Measurements from ENCODE around the gene MRPL41. TPM values are rescaled to one million over a fixed set of nuclear protein-coding genes. Genes with fewer than 3 reads are reported as not detected.

Gene MRPL41
- total RNA-seq, 1 donor, result 30.4 TPM

- Histone ChIP-seq H3K4me3 (ENCODE audit: insufficient read depth, low read length) (no peak overlapping the region), H3K27me3 (ENCODE audit: insufficient read depth, low read length) (no peaks in the 10 kb centered on the region), H3K9me3 (ENCODE audit: low read depth, low read length) (no peaks in the 10 kb centered on the region), H3K27ac (ENCODE audit: low read depth, low read length) (no peak overlapping the region), H4K20me1 (ENCODE audit: insufficient read depth, low read length) (peaks cover 9% of the 10 kb centered on the region), H3K36me3 (ENCODE audit: insufficient read depth, low read length) (peaks cover 34% of the 10 kb centered on the region), H2AFZ (ENCODE audit: low read length) (no peak overlapping the region), H3K4me2 (ENCODE audit: insufficient read depth, low read length) (no peak overlapping the region), H3K79me2 (ENCODE audit: insufficient read depth, low read length) (peaks cover 36% of the 10 kb centered on the region), H3K4me1 (ENCODE audit: insufficient read depth, low read length) (peaks cover 11% of the 10 kb centered on the region)
- DNase-seq (ENCODE audit: insufficient read length, low spot score, missing footprints), result peak; percentile 85
- peak; percentile 32 for TF ChIP-seq CTCF (IDR thresholded peaks at IDR 0.05; ENCODE audit: extremely low read depth, low read depth, low read length)
These were observed 30.7 kb downstream of the MRPL41 start for GRCh38 chr9:137582286-137582860.

DNA sequence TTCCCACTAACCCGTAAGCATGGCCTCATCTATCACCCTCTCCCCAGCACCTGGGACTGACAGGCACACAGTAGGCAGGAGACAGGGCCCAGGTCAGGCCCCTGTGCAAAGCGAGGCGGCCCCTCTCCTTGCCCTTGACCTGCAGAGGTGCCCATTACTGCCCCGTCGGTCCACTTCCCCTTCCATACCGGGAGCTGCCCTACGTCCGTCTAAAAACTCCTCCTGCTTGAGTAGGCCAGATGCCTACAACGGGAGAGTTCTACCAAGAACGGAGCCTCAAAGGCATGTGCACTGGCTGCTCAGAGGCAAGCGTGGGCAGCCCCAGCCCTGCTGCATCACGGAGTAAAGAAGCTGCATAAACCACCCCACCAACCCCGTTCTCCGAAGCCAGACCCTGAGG, 31.7 kb downstream of the MRPL41 start:
- peak; percentile 66 for DNase-seq (ENCODE audit: insufficient read length, low spot score, missing footprints)
- no peak for TF ChIP-seq CTCF (IDR thresholded peaks at IDR 0.05; ENCODE audit: extremely low read depth, low read depth, low read length)
- H3K9me3 ChIP-seq (ENCODE audit: low read depth, low read length), result no peaks in the 10 kb centered on the region
- H3K4me2 ChIP-seq (ENCODE audit: insufficient read depth, low read length), result no peak overlapping the region
- peaks cover 44% of the 10 kb centered on the region for H3K36me3 ChIP-seq (ENCODE audit: insufficient read depth, low read length)
- no peaks in the 10 kb centered on the region for H3K27me3 ChIP-seq (ENCODE audit: insufficient read depth, low read length)
- no peak overlapping the region for H3K4me3 ChIP-seq (ENCODE audit: insufficient read depth, low read length)
- H3K79me2 ChIP-seq (ENCODE audit: insufficient read depth, low read length), result peaks cover 38% of the 10 kb centered on the region
- peaks cover 5% of the 10 kb centered on the region for H4K20me1 ChIP-seq (ENCODE audit: insufficient read depth, low read length)
- no peak overlapping the region for H2AFZ ChIP-seq (ENCODE audit: low read length)
- H3K4me1 ChIP-seq (ENCODE audit: insufficient read depth, low read length), result peaks cover 6% of the 10 kb centered on the region
- no peak overlapping the region for H3K27ac ChIP-seq (ENCODE audit: low read depth, low read length)

DNA sequence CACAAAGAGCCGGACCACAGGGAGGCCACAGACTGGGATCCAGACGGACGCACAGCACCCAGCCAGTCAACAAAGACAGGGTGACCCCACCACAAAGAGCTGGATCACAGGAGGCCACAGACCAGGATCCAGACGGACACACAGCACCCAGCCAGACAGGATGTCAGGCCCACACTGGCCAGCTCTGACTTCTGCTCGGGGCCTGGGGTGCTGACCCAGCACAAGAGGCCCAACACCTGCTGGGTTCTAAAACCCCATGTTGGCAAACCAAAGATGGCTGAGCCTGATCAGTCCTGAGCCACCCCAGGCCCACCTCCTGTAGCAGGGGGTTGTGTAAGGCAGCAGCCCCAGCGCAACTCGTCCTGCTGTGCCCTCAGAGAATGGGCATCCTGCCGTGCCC, 32.3 kb downstream of the MRPL41 start:
- TF ChIP-seq CTCF (IDR thresholded peaks at IDR 0.05; ENCODE audit: extremely low read depth, low read depth, low read length), result no peak
- peaks cover 9% of the 10 kb centered on the region for H3K4me1 ChIP-seq (ENCODE audit: insufficient read depth, low read length)
- H3K9me3 ChIP-seq (ENCODE audit: low read depth, low read length), result no peaks in the 10 kb centered on the region
- H3K79me2 ChIP-seq (ENCODE audit: insufficient read depth, low read length), result peaks cover 41% of the 10 kb centered on the region
- H3K36me3 ChIP-seq (ENCODE audit: insufficient read depth, low read length), result peaks cover 46% of the 10 kb centered on the region
- no peak overlapping the region for H3K27ac ChIP-seq (ENCODE audit: low read depth, low read length)
- no peak overlapping the region for H3K4me2 ChIP-seq (ENCODE audit: insufficient read depth, low read length)
- H3K27me3 ChIP-seq (ENCODE audit: insufficient read depth, low read length), result no peaks in the 10 kb centered on the region
- H4K20me1 ChIP-seq (ENCODE audit: insufficient read depth, low read length), result peaks cover 10% of the 10 kb centered on the region
- no peak overlapping the region for H2AFZ ChIP-seq (ENCODE audit: low read length)
- no peak overlapping the region for H3K4me3 ChIP-seq (ENCODE audit: insufficient read depth, low read length)
- DNase-seq (ENCODE audit: insufficient read length, low spot score, missing footprints), result peak; percentile 11

DNA sequence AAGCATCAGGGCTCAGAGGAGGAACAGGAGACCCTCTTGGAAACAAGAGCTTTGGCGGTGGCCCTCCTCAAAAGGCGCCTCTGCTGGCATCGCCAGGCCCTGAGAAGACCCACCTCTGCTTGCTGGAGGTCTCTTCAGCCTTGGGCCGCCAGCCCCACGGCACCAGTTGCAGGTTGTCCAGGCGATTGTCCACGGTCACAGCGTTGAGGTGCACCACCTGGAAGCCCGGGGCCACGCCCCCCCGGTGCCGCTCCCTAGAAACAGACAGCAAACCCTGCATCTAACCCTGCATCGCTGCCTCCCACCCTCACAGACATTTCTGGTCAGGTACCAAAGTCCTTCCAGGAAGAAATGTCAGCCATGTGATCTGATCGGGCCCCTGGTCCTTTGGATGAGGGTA, 35.2 kb downstream of the MRPL41 start:
- Histone ChIP-seq H3K79me2 (ENCODE audit: insufficient read depth, low read length) (peaks cover 51% of the 10 kb centered on the region), H3K27ac (ENCODE audit: low read depth, low read length) (no peak overlapping the region), H3K27me3 (ENCODE audit: insufficient read depth, low read length) (no peaks in the 10 kb centered on the region), H3K4me3 (ENCODE audit: insufficient read depth, low read length) (no peak overlapping the region), H2AFZ (ENCODE audit: low read length) (no peak overlapping the region), H3K9me3 (ENCODE audit: low read depth, low read length) (no peaks in the 10 kb centered on the region), H3K4me2 (ENCODE audit: insufficient read depth, low read length) (no peak overlapping the region), H4K20me1 (ENCODE audit: insufficient read depth, low read length) (peaks cover 17% of the 10 kb centered on the region), H3K36me3 (ENCODE audit: insufficient read depth, low read length) (peaks cover 43% of the 10 kb centered on the region), H3K4me1 (ENCODE audit: insufficient read depth, low read length) (peaks cover 9% of the 10 kb centered on the region)
- TF ChIP-seq CTCF (IDR thresholded peaks at IDR 0.05; ENCODE audit: extremely low read depth, low read depth, low read length), result no peak
- peak; percentile 26 for DNase-seq (ENCODE audit: insufficient read length, low spot score, missing footprints)
